PC-9 (cell line): ENCODE results near the gene PQBP1. TPM values are rescaled to one million over a fixed set of nuclear protein-coding genes. Genes with fewer than 3 reads are reported as not detected.
A peak's percentile ranks its signal among the peaks of the same experiment; 100 is the strongest.

Source experiments
- BruUV-seq: library from RNA; stranded (reverse); fragments of 400-500 nt; replicated peaks from 2 replicates; lab custom pipeline; 2021; lab: Mats Ljungman, UMichigan
- CTCF ChIA-PET: fragments of 300-600 bp; sonication (Branson Sonifier 250); formaldehyde crosslinking; loops from one replicate; lab custom pipeline; 2022; ENCODE audit warnings: antibody characterized with exemption; lab: Charles Lee
- POLR2A ChIA-PET: fragments of 300-600 bp; sonication (Branson Sonifier 250); formaldehyde crosslinking; loops from one replicate; lab custom pipeline; 2022; ENCODE audit warnings: antibody characterized with exemption; ENCODE audit not compliant: unreplicated experiment; lab: Charles Lee
- DNase-seq, 2 experiments: peaks; one replicate each; pipeline versions ENCODE4 v3.0.0 to v3.0.0-alpha.2; 2015 to 2022; ENCODE audit warnings: mixed read lengths in 1 of 2
- H2AFZ ChIP-seq: fragments of 200-600 bp; sonication (generic); 2 replicates; pipeline ENCODE4 v1.8.1; 2017; ENCODE audit warnings: antibody characterized with exemption
- H3F3A ChIP-seq: fragments of 200-600 bp; sonication (generic); 2 replicates; pipeline ENCODE4 v1.8.1; 2017; ENCODE audit warnings: antibody characterized with exemption, mild to moderate bottlenecking, low read depth; ENCODE audit not compliant: insufficient read depth
- H3K27ac ChIP-seq: fragments of 200-600 bp; sonication (generic); 2 replicates; pipeline ENCODE4 v1.6.1; 2016; ENCODE audit warnings: mixed run types
- H3K27me3 ChIP-seq: fragments of 200-600 bp; sonication (generic); 2 replicates; pipeline ENCODE4 v1.6.1; 2016; ENCODE audit warnings: low read depth, mixed run types; ENCODE audit not compliant: insufficient read depth
- H3K36me3 ChIP-seq: fragments of 200-600 bp; sonication (generic); 2 replicates; pipeline ENCODE4 v1.6.1; 2016; ENCODE audit warnings: low read depth, mixed run types
- H3K4me1 ChIP-seq: fragments of 200-600 bp; sonication (generic); replicated peaks from 2 replicates; pipeline ENCODE4 v1.6.1; 2016; ENCODE audit warnings: mixed run types; ENCODE audit not compliant: insufficient read depth
- H3K4me2 ChIP-seq: fragments of 200-600 bp; sonication (generic); 2 replicates; pipeline ENCODE4 v1.6.1; 2017; ENCODE audit warnings: mixed run types
- H3K4me3 ChIP-seq: fragments of 200-600 bp; sonication (generic); 2 replicates; pipeline ENCODE4 v1.6.1; 2016; ENCODE audit warnings: mixed run types
- H3K79me2 ChIP-seq: fragments of 200-600 bp; sonication (generic); 2 replicates; pipeline ENCODE4 v1.6.1; 2017; ENCODE audit warnings: low read depth, mixed run types
- H3K9me2 ChIP-seq: fragments of 200-600 bp; sonication (generic); 2 replicates; pipeline ENCODE4 v1.8.1; 2017; ENCODE audit warnings: mild to moderate bottlenecking; ENCODE audit not compliant: insufficient read depth
- H3K9me3 ChIP-seq: fragments of 200-600 bp; sonication (generic); 2 replicates; pipeline ENCODE4 v1.8.1; 2016; ENCODE audit warnings: low read depth; ENCODE audit not compliant: insufficient read depth
- H4K20me1 ChIP-seq: fragments of 200-600 bp; sonication (generic); 2 replicates; pipeline ENCODE4 v1.8.1; 2017; ENCODE audit not compliant: insufficient read depth
- EZH2 ChIP-seq: fragments of 200-600 bp; sonication (generic); IDR thresholded peaks from 2 replicates; pipeline ENCODE4 v1.8.0; 2017; ENCODE audit warnings: antibody characterized with exemption, low read depth
- intact Hi-C: fragments of 100-400 bp; cut with micrococcal nuclease; formaldehyde crosslinking; loops from one replicate; pipeline ENCODE4 v1.10.0; 2022; ENCODE audit not compliant: unreplicated experiment
- total RNA-seq: library from RNA; stranded (reverse); gene quantifications from 2 replicates; pipeline ENCODE4 v1.2.3, GENCODE V29; 2021
- TF ChIP-seq, protein P1 (sequence below): fragments of 200-600 bp; sonication (generic); conservative IDR thresholded peaks from 2 replicates; pipeline ENCODE4 v1.6.1; 2017; ENCODE audit warnings: mixed run types, antibody characterized with exemption, mild to moderate bottlenecking, moderate library complexity

Gene PQBP1
- total RNA-seq, 1 experiment from 2014 or later = 36.4 TPM

DNA sequence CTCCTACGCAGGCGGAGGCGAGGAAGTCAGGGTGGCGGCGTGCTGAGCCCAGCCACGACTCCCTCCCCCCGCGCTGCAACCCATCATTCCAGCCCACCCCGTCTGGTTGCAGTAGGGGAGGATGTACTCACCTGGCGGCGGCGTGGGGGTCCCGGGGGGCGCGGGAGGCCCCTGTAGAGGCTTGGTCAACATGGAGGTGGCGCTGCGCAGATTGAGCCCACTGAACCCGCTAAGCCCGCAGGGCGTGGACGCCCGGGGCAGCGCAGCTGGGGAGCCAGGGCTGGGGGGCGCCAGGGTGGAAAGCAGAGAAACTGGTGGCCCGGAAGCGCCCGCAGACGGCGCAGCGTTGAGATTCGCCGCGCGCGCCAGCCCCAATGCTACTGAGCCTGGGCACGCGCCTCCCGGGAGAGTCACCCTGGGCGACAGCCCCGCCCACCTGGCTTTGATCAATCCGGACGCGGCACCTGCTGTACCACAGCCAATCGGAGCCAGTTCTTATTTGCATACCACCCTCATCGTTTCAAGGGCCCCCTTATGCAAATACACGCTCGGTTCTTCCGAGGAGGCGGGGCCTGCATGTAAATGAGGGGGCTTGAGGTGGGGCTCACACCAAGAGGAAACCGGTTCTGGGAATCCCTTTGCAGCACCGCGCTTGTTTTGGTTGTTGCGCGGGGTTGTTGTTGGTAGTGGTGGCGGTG is 21.1 kb downstream of the PQBP1 start, which contains the start of gene PIM2:
TSS of gene PIM2 (minus strand) at position 382 of the 698 bp plus-strand sequence. CDS start at position 192, 190 bp downstream.
- Histone ChIP-seq H3K79me2 (no peaks in the 10 kb centered on the region), H3K4me1 (no peaks in the 10 kb centered on the region), H3K4me2 (peak within 1 kb of the TSS; percentile 77), H3K4me3 (peak within 1 kb of the TSS; percentile 58; the same call in 1 of the 2 replicates), H3K9me2 (no peaks in the 10 kb centered on the region), H3K9me3 (no peaks in the 10 kb centered on the region), H3K27ac (no peak within 1 kb of the TSS), H3F3A (no peaks in the 10 kb centered on the region), H3K36me3 (no peaks in the 10 kb centered on the region), H2AFZ (0 out of 2 replicates have a peak within 1 kb of the TSS, but pooled peaks have one; percentile 52), H4K20me1 (no peaks in the 10 kb centered on the region), H3K27me3 (no peaks in the 10 kb centered on the region)
- BruUV-seq = TSS peak; percentile 18
- peak; percentile 64 to 81 for DNase-seq
- intact Hi-C loops = loop anchor here (5.0 kb wide), 1 partner anchor 139 kb away; the partner anchor contains the start of gene CCDC120
- ChIA-PET CTCF (no interaction called here), POLR2A (no interaction called here)
- TF ChIP-seq, protein P1, sequence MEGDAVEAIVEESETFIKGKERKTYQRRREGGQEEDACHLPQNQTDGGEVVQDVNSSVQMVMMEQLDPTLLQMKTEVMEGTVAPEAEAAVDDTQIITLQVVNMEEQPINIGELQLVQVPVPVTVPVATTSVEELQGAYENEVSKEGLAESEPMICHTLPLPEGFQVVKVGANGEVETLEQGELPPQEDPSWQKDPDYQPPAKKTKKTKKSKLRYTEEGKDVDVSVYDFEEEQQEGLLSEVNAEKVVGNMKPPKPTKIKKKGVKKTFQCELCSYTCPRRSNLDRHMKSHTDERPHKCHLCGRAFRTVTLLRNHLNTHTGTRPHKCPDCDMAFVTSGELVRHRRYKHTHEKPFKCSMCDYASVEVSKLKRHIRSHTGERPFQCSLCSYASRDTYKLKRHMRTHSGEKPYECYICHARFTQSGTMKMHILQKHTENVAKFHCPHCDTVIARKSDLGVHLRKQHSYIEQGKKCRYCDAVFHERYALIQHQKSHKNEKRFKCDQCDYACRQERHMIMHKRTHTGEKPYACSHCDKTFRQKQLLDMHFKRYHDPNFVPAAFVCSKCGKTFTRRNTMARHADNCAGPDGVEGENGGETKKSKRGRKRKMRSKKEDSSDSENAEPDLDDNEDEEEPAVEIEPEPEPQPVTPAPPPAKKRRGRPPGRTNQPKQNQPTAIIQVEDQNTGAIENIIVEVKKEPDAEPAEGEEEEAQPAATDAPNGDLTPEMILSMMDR = no peak
- TF ChIP-seq EZH2 = no peak

DNA sequence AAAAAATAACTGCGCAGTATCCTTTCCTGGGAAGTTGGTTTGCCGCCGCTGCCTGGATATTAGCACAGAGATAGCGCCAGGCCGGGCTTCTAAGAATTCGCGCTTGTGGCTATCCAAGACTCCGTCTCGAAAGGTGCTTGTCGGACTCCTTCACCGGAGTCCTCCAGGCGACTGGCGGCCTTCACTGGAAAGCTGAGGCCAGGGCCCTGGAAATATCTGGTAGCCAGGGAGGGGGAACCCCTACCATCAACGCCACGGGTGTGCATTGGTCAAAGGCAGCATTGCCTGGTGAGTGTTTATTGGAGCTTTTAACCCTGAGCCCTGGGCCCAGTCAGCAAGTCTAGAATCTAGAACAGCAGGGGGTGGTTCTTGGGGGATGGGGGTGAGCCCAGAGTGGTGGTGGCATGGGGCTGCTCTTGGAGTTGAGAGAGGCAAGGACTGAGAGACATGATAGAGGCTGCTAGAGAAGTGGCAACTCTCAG is 21.7 kb downstream of the PQBP1 start:
- no peak for DNase-seq
- H3K4me3 ChIP-seq = peak overlapping the region; percentile 44; the same call in 1 of the 2 replicates
- H3K27ac ChIP-seq = no peak overlapping the region
- H3K79me2 ChIP-seq = no peaks in the 10 kb centered on the region
- H3K9me2 ChIP-seq = no peaks in the 10 kb centered on the region
- H3K36me3 ChIP-seq = no peaks in the 10 kb centered on the region
- H3K4me1 ChIP-seq = no peaks in the 10 kb centered on the region
- intact Hi-C loops = loop anchor here (5.0 kb wide), 1 partner anchor 138 kb away; the partner anchor contains the start of gene CCDC120
- POLR2A ChIA-PET = interaction anchor here (0.6 kb wide), 1 partner anchor 35 kb away, joined by 3 read pairs; no protein-coding TSS in a partner anchor
- H4K20me1 ChIP-seq = no peaks in the 10 kb centered on the region
- no peaks in the 10 kb centered on the region for H3K9me3 ChIP-seq
- TF ChIP-seq EZH2 = no peak
- TF ChIP-seq, protein P1 = no peak
- H3F3A ChIP-seq = no peaks in the 10 kb centered on the region
- H3K4me2 ChIP-seq = peak overlapping the region; percentile 77
- H2AFZ ChIP-seq = no peak overlapping the region
- CTCF ChIA-PET = no interaction called here
- no peaks in the 10 kb centered on the region for H3K27me3 ChIP-seq
- no TSS peak for BruUV-seq

DNA sequence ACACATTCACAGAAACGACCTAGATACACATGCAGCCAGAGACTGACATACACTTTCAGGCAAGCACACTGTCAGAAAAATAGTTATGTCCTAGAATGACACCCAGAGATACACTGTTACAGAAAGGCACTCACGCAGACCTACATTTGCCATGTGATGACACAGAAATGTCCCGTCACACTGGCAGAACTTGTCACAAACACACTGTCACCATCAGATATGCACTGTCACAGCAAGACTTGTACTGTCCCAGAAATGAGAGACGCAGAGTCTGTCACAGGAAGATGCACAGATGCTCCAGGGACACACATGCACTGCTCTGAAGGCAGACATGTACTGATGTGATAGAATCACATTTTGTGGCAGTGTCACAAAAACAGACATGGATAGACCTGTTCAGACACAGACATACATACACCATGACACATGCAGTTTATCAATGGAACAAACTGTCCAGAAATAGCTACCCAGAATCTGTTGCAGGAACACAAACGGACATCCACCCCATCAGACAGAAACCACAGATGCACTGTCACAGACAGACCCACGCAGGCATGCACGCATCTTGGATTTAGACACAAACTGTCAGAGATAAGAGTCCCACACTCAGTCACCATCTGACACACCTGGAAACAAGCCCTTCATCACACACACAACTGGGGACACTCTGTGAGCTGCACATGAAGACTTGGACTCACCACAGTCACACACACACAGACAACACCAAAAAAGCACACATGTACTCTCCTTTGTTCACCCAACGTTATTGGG is 22.4 kb downstream of the PQBP1 start:
- TF ChIP-seq, protein P1 = no peak
- Histone ChIP-seq H3K4me1 (no peaks in the 10 kb centered on the region), H3K9me2 (no peaks in the 10 kb centered on the region), H4K20me1 (no peaks in the 10 kb centered on the region), H2AFZ (no peak overlapping the region), H3K27ac (no peak overlapping the region), H3K79me2 (no peaks in the 10 kb centered on the region), H3F3A (no peaks in the 10 kb centered on the region), H3K27me3 (no peaks in the 10 kb centered on the region), H3K36me3 (no peaks in the 10 kb centered on the region), H3K9me3 (no peaks in the 10 kb centered on the region), H3K4me3 (no peak overlapping the region), H3K4me2 (0 out of 2 replicates have a peak overlapping the region, but pooled peaks have one; percentile 77)
- intact Hi-C loops = loop anchor here (5.0 kb wide), 1 partner anchor 137 kb away; the partner anchor contains the start of gene CCDC120
- POLR2A ChIA-PET = interaction anchor here (0.6 kb wide), 1 partner anchor 34 kb away, joined by 3 read pairs; no protein-coding TSS in a partner anchor
- BruUV-seq = no TSS peak
- no peak for DNase-seq
- CTCF ChIA-PET = no interaction called here
